ENCODE measurements around the gene UBXN6.

Gene UBXN6, protein sequence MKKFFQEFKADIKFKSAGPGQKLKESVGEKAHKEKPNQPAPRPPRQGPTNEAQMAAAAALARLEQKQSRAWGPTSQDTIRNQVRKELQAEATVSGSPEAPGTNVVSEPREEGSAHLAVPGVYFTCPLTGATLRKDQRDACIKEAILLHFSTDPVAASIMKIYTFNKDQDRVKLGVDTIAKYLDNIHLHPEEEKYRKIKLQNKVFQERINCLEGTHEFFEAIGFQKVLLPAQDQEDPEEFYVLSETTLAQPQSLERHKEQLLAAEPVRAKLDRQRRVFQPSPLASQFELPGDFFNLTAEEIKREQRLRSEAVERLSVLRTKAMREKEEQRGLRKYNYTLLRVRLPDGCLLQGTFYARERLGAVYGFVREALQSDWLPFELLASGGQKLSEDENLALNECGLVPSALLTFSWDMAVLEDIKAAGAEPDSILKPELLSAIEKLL

DNA sequence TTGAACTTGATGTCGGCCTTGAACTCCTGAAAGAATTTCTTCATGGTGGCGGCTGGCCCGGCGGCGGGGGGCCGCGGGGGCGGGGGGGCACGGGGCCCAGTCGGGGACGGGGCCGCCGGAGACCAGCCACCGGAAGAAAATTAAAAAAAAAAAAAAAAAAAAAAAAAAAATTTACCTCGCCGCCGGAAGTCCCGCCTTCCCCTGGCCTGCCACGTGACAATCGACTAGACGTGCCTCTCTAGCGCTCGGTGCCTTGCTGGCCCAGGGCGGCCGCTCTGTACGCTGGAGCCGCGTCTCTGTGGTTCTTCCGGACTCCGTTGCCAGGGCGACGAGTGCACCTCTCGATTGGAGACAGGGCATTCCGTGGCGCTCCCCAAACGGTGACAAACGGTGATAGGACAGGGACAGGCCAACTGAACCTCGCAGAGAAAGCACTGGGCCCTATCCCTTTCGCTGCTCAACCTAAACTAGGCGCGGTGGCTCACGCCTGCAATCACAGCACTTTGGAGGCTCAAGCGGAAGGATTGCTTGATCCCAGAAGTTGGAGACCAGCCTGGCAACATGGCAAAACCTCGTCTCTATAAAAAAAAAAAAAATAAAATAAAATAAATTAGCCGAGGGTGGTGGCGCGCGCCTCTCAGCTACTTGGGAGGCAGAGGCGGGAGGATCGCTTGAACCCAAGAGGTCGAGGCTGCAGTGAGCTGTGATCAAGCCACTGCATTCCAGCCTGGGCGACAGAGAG, at the start of gene UBXN6:
TSS of gene UBXN6 (minus strand) at position 141 of the 742 bp plus-strand sequence. CDS start at position 44, 97 bp downstream.
- peak; percentile 99 for DNase-seq

GRCh38 chr19:4507150-4507452, 49.5 kb upstream of the UBXN6 start:
- no peak for DNase-seq

- DNase-seq, result peak; percentile 59
Measured at GRCh38 chr19:4506449-4507149, 49.0 kb upstream of the UBXN6 start.

- no peak for DNase-seq
Measured at GRCh38 chr19:4505570-4506448, 48.2 kb upstream of the UBXN6 start.

DNA sequence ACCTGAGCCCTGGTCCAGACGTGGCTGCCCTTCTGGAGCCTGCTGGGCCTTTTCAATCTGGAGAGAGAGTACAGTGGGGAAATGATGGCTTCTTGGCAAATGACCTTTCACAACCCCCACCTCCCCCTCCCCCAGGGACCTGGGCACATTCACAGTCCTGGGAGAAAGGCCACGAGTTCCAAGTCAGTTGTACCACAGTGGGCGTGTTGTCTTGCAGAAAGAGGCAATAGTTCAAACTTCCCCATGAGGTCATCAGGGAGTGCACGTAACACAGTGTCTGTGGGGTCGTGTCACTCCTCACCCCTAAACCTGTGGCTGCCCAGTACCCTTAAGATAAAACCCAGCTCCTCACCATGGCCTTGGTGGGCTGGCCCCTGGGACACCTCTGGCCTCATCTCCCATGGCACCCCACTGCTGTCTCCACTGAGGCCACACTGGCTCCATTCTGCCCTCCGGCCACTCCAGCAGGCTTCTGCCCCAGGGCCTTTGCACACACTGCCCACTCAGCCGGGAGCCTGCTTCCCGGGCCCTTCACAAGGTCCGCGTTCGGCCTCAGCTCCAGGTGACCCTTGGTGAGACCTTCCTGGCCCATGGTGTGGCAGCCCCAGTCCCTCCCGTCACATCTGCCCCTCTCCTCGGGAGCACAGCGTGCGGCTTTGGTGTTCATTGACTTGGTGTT, 47.4 kb upstream of the UBXN6 start:
- no peak for DNase-seq

DNA sequence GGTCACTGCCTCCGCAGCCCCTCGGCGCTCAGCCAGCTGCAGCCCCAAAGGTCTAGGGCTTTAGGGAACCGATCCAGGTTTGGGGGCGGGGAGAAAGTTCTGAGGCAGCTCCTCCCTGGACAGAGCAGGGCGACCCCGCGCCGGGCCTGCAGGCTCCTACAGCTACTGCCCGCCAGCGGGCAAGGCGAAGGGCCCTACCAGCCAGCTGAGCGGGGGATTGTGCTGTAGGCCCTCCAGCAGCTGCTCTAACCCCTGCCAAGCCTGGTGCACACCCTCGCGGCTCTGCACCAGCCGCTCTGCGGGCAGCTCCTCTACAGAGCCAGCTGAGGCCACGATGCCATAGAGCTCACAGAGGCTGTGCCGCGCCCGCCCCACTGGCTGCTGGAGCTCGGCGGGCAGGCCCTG, 46.7 kb upstream of the UBXN6 start:
- DNase-seq, result no peak

GRCh38 chr19:4503825-4504170, 46.2 kb upstream of the UBXN6 start:
- DNase-seq, result no peak

DNA sequence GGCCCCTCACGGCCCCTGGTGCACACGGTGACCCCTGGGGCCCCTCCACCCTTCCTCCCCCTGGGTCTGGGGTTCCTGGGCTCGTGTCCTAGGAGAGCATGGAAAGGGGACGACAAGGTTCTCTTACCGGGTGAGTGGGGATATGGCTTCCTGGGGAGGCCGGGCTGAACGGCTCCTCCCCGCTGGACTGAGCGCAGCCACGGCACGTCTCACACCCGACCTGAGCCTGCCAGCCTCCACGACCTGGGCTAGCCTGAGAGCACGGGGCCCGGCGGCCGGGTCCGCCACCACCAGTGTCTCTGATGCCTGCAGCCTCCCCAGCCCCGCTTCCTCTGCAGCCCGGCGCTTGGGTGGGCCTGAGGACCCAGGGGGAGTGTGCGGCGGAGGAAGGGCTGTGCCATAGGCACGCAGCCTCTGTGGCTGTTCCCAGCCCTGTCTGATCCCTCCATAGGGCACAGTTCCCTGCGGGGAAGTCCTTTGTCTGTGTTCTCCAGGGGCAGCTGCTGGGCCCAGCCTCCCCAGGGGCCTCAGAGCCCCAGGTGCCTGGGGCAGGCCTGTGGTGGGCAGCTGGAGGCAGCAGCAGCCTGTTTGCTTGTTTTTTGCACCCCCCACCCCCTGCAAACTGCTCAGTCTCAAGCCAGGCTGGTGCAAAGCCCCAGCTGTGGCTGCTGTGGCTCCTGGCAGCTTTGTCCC, 45.7 kb upstream of the UBXN6 start:
- no peak for DNase-seq

DNA sequence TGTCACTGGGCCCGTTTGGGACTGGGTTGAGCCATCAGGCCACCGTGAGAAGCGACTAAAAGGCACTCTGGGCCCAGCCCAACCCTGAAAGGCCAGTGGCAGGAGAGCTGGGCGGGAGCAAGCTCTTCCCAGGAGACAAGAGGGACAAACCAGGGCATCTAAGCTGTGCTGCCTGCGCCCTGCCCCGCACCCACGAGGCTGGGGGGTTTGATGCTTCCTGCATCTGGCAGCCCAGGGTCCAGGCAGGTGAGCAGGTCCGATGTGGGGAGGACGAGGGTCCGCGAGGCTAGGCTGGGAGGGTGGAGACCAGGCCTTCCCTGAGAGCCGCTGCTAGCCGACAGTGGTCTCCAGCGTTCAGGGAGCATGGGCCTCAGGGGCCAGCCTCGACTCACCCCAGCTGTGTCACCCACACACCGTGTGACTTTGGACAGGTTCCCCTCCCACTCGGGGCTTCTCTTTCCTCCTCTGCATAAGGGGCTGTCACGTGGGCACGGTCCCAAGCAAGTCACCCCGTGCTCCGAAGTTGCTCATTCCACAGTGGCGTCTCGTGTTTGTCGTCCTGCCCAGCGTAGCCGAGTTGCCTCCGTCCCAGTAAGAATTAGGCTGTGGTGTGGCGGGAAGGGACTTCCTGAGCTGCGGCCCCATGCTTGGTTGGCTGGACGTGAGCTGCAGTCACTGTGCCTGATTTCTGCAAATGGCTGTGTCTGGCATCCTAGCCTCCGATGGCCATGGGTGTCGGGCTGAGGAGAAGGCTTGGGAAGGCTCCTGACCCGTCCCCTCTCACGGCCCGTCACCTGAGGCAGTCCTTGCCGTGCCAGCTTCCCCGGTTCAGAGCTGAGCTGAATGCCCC, 44.9 kb upstream of the UBXN6 start:
- DNase-seq, result no peak

GRCh38 chr19:4501691-4502090, 44.1 kb upstream of the UBXN6 start:
- DNase-seq, result no peak

- no peak for DNase-seq
Measured at GRCh38 chr19:4500841-4501591, 43.4 kb upstream of the UBXN6 start.

DNA sequence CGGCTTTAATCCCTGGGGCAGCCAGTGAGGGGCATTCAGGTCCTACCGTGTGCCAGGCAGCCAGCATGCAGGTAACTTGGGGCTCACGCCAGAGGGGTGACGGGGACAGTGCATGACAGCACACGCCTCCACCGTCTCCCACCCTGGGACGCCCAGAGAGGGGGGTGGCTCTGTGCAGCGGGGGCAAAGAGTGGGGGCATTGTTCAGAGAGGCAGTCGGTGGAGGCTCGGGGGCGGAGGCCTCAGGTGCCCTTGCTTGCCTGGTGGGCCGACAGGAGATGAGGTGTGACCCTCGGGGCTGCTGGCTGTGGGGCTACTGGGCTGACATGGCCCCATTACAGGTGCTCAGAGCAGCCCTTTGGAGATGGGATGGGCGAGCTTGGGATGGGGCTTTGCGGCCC, 42.3 kb upstream of the UBXN6 start:
- no peak for DNase-seq

DNA sequence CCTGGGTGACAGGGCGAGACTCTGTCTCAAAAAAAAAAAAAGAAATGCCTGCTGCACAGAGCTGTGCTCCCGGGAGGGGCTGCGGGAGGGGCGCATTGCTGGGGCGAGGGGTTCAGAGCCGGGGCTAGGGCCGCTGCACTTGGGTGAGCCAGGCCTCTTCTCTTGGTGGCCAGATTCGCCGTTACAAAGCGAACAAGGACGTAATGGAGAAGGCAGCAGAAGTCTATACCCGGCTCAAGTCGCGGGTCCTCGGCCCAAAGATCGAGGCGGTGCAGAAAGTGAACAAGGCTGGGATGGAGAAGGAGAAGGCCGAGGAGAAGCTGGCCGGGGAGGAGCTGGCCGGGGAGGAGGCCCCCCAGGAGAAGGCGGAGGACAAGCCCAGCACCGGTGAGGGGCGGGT, 41.7 kb upstream of the UBXN6 start:
- no peak for DNase-seq

- DNase-seq, result no peak
Measured at GRCh38 chr19:4498694-4499093, 41.1 kb upstream of the UBXN6 start.

GRCh38 chr19:4497770-4498389, 40.3 kb upstream of the UBXN6 start:
- no peak for DNase-seq

- no peak for DNase-seq
Measured at GRCh38 chr19:4496304-4496703, 38.7 kb upstream of the UBXN6 start.

DNA sequence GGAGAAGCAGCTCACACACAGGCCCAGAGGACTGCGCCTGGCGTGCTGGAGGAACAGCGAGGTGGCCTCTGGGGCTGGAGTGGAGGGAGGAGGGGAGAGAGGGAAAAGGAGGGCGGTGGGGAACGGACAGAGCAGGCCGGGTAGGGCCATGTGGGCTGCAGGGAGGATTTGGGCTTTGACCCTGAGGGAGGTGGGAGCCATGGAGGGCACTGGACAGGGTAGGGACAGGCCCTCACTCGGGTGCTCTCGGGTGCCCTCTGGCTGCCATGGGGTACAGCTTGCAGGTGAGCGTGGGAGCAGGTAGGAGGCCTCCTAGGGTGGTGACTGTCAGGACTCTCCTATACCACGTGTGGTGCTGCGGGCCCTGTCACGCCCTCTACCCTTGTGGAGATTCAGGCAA, 37.9 kb upstream of the UBXN6 start:
- DNase-seq, result no peak

GRCh38 chr19:4494691-4495064, 37.1 kb upstream of the UBXN6 start:
- DNase-seq, result no peak

- DNase-seq, result no peak
Measured at GRCh38 chr19:4493929-4494690, 36.5 kb upstream of the UBXN6 start.
